WTC11 (cell line): ENCODE data around the gene AR.

ENCODE experiments used
- ELF4 ChIP-seq: sonication (generic); formaldehyde crosslinking; IDR thresholded peaks from 2 replicates; pipeline ENCODE4 v1.8.1; 2022; ENCODE audit warnings: low read depth, mild to moderate bottlenecking, moderate library complexity, missing genetic modification reagents
- FOXK1 ChIP-seq: sonication (generic); formaldehyde crosslinking; IDR thresholded peaks from 2 replicates; pipeline ENCODE4 v1.8.0; 2022; ENCODE audit warnings: mild to moderate bottlenecking, moderate library complexity, missing genetic modification reagents
- SMAD4 ChIP-seq: sonication (generic); formaldehyde crosslinking; IDR thresholded peaks from 2 replicates; pipeline ENCODE4 v1.8.0; 2022; ENCODE audit warnings: mild to moderate bottlenecking, missing genetic modification reagents
- ZBTB43 ChIP-seq: sonication (generic); formaldehyde crosslinking; IDR thresholded peaks from 2 replicates; pipeline ENCODE4 v1.8.1; 2023; ENCODE audit warnings: mild to moderate bottlenecking, missing genetic modification reagents
- TF ChIP-seq, protein P1 (sequence below): sonication (generic); formaldehyde crosslinking; IDR thresholded peaks from 2 replicates; pipeline ENCODE4 v1.8.1; 2022; ENCODE audit warnings: low read depth, missing genetic modification reagents, borderline replicate concordance
- TF ChIP-seq, protein P2 (sequence below): fragments of 200-600 bp; IDR thresholded peaks from 2 replicates; pipeline ENCODE4 v1.8.0; 2022; ENCODE audit warnings: antibody characterized with exemption
- TF ChIP-seq, protein P3 (sequence below): sonication (generic); formaldehyde crosslinking; IDR thresholded peaks from 2 replicates; pipeline ENCODE4 v1.8.0; 2022; ENCODE audit warnings: mild to moderate bottlenecking, missing genetic modification reagents
- TF ChIP-seq, protein P4 (sequence below): sonication (generic); formaldehyde crosslinking; conservative IDR thresholded peaks from 2 replicates; pipeline ENCODE4 v1.8.1; 2022; ENCODE audit warnings: mild to moderate bottlenecking, missing genetic modification reagents
- TF ChIP-seq, protein P5 (sequence below): sonication (generic); formaldehyde crosslinking; IDR thresholded peaks from 2 replicates; pipeline ENCODE4 v1.8.1; 2023; ENCODE audit warnings: mild to moderate bottlenecking, missing genetic modification reagents, moderate library complexity

DNA sequence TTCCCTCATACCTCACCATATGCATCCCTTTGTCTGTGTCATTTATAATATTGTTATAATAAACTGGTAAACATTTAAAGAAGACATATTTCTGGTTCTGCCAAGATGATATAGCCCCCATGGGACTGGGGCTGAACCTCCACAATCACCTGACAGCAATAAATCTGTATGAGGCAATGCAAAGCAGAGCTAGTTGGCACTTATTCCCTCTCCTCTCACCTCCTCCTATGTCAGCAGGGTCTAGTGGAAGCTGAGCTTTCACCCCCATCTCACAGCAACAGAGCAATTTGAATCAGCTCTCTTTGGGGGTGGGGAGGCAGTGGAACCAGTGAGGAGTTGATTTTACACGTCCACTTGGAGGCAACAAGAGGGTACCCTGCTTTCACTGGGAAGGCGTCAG is 206.9 kb downstream of the AR start:
- TF ChIP-seq, protein P1, sequence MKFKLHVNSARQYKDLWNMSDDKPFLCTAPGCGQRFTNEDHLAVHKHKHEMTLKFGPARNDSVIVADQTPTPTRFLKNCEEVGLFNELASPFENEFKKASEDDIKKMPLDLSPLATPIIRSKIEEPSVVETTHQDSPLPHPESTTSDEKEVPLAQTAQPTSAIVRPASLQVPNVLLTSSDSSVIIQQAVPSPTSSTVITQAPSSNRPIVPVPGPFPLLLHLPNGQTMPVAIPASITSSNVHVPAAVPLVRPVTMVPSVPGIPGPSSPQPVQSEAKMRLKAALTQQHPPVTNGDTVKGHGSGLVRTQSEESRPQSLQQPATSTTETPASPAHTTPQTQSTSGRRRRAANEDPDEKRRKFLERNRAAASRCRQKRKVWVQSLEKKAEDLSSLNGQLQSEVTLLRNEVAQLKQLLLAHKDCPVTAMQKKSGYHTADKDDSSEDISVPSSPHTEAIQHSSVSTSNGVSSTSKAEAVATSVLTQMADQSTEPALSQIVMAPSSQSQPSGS (CRISPR knock-in tag) = no peak
- no peak for TF ChIP-seq FOXK1 (CRISPR knock-in tag)
- no peak for TF ChIP-seq ELF4 (CRISPR knock-in tag)
- TF ChIP-seq, protein P2, sequence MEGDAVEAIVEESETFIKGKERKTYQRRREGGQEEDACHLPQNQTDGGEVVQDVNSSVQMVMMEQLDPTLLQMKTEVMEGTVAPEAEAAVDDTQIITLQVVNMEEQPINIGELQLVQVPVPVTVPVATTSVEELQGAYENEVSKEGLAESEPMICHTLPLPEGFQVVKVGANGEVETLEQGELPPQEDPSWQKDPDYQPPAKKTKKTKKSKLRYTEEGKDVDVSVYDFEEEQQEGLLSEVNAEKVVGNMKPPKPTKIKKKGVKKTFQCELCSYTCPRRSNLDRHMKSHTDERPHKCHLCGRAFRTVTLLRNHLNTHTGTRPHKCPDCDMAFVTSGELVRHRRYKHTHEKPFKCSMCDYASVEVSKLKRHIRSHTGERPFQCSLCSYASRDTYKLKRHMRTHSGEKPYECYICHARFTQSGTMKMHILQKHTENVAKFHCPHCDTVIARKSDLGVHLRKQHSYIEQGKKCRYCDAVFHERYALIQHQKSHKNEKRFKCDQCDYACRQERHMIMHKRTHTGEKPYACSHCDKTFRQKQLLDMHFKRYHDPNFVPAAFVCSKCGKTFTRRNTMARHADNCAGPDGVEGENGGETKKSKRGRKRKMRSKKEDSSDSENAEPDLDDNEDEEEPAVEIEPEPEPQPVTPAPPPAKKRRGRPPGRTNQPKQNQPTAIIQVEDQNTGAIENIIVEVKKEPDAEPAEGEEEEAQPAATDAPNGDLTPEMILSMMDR = no peak
- TF ChIP-seq, protein P3, sequence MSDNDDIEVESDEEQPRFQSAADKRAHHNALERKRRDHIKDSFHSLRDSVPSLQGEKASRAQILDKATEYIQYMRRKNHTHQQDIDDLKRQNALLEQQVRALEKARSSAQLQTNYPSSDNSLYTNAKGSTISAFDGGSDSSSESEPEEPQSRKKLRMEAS (CRISPR knock-in tag) = no peak
- no peak for TF ChIP-seq ZBTB43
- no peak for TF ChIP-seq SMAD4 (CRISPR knock-in tag)
- TF ChIP-seq, protein P4, sequence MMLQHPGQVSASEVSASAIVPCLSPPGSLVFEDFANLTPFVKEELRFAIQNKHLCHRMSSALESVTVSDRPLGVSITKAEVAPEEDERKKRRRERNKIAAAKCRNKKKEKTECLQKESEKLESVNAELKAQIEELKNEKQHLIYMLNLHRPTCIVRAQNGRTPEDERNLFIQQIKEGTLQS (CRISPR knock-in tag) = no peak
- TF ChIP-seq, protein P5, sequence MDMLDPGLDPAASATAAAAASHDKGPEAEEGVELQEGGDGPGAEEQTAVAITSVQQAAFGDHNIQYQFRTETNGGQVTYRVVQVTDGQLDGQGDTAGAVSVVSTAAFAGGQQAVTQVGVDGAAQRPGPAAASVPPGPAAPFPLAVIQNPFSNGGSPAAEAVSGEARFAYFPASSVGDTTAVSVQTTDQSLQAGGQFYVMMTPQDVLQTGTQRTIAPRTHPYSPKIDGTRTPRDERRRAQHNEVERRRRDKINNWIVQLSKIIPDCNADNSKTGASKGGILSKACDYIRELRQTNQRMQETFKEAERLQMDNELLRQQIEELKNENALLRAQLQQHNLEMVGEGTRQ (CRISPR knock-in tag) = no peak
